ENCODE measurements around the gene NTM.

Gene NTM

GRCh38 chr11:132284048-132284447 lies 913.6 kb downstream of the NTM start:
- FAIRE-seq (no peak), DNase-seq (ENCODE audit: insufficient read length, low spot score) (no peak)
- TF ChIP-seq TAF1 (IDR thresholded peaks at IDR 0.05; ENCODE audit: low read depth, low read length) = no peak
- no peak for TF ChIP-seq PAX5 (IDR thresholded peaks at IDR 0.05; ENCODE audit: insufficient read depth, low read length, severe bottlenecking)
- TF ChIP-seq SPI1 (IDR thresholded peaks at IDR 0.05; ENCODE audit: low read depth, low read length) = no peak
- TF ChIP-seq POU2F2 (IDR thresholded peaks at IDR 0.05; ENCODE audit: low read depth, low read length) = no peak
- TF ChIP-seq POLR2AphosphoS5 (IDR thresholded peaks at IDR 0.05; ENCODE audit: low read depth, low read length) = no peak
- TF ChIP-seq POLR2A (IDR thresholded peaks at IDR 0.05; ENCODE audit: low read depth, low read length) = no peak

- DNase-seq (ENCODE audit: insufficient read length, low spot score) (no peak), FAIRE-seq (no peak)
- TF ChIP-seq PAX5 (IDR thresholded peaks at IDR 0.05; ENCODE audit: insufficient read depth, low read length, severe bottlenecking) = no peak
- TF ChIP-seq TAF1 (IDR thresholded peaks at IDR 0.05; ENCODE audit: low read depth, low read length) = no peak
- TF ChIP-seq SPI1 (IDR thresholded peaks at IDR 0.05; ENCODE audit: low read depth, low read length) = no peak
- TF ChIP-seq POU2F2 (IDR thresholded peaks at IDR 0.05; ENCODE audit: low read depth, low read length) = no peak
- TF ChIP-seq POLR2AphosphoS5 (IDR thresholded peaks at IDR 0.05; ENCODE audit: low read depth, low read length) = no peak
- no peak for TF ChIP-seq POLR2A (IDR thresholded peaks at IDR 0.05; ENCODE audit: low read depth, low read length)
Observed at GRCh38 chr11:132284611-132285010, 914.2 kb downstream of the NTM start.

GRCh38 chr11:132285631-132286030 lies 915.2 kb downstream of the NTM start:
- FAIRE-seq (no peak), DNase-seq (ENCODE audit: insufficient read length, low spot score) (no peak)
- TF ChIP-seq TAF1 (IDR thresholded peaks at IDR 0.05; ENCODE audit: low read depth, low read length) = no peak
- no peak for TF ChIP-seq PAX5 (IDR thresholded peaks at IDR 0.05; ENCODE audit: insufficient read depth, low read length, severe bottlenecking)
- TF ChIP-seq POLR2AphosphoS5 (IDR thresholded peaks at IDR 0.05; ENCODE audit: low read depth, low read length) = no peak
- no peak for TF ChIP-seq SPI1 (IDR thresholded peaks at IDR 0.05; ENCODE audit: low read depth, low read length)
- no peak for TF ChIP-seq POLR2A (IDR thresholded peaks at IDR 0.05; ENCODE audit: low read depth, low read length)
- no peak for TF ChIP-seq POU2F2 (IDR thresholded peaks at IDR 0.05; ENCODE audit: low read depth, low read length)

GRCh38 chr11:132286106-132286505 lies 915.7 kb downstream of the NTM start:
- TF ChIP-seq POLR2A (IDR thresholded peaks at IDR 0.05; ENCODE audit: low read depth, low read length) = no peak
- no peak for TF ChIP-seq POU2F2 (IDR thresholded peaks at IDR 0.05; ENCODE audit: low read depth, low read length)
- no peak for TF ChIP-seq SPI1 (IDR thresholded peaks at IDR 0.05; ENCODE audit: low read depth, low read length)
- TF ChIP-seq PAX5 (IDR thresholded peaks at IDR 0.05; ENCODE audit: insufficient read depth, low read length, severe bottlenecking) = no peak
- no peak for TF ChIP-seq TAF1 (IDR thresholded peaks at IDR 0.05; ENCODE audit: low read depth, low read length)
- no peak for TF ChIP-seq POLR2AphosphoS5 (IDR thresholded peaks at IDR 0.05; ENCODE audit: low read depth, low read length)
- no peak for DNase-seq (ENCODE audit: insufficient read length, low spot score)
- no peak for FAIRE-seq

- DNase-seq (ENCODE audit: insufficient read length, low spot score) (no peak), FAIRE-seq (no peak)
- TF ChIP-seq SPI1 (IDR thresholded peaks at IDR 0.05; ENCODE audit: low read depth, low read length) (no peak), POLR2AphosphoS5 (IDR thresholded peaks at IDR 0.05; ENCODE audit: low read depth, low read length) (no peak), POU2F2 (IDR thresholded peaks at IDR 0.05; ENCODE audit: low read depth, low read length) (no peak), PAX5 (IDR thresholded peaks at IDR 0.05; ENCODE audit: insufficient read depth, low read length, severe bottlenecking) (no peak)
Observed at GRCh38 chr11:132288036-132288435, 917.6 kb downstream of the NTM start.

GRCh38 chr11:132289590-132290256 lies 919.3 kb downstream of the NTM start:
- no peak for FAIRE-seq
- TF ChIP-seq TAF1 (IDR thresholded peaks at IDR 0.05; ENCODE audit: low read depth, low read length) (no peak), POLR2AphosphoS5 (IDR thresholded peaks at IDR 0.05; ENCODE audit: low read depth, low read length) (no peak), POU2F2 (IDR thresholded peaks at IDR 0.05; ENCODE audit: low read depth, low read length) (no peak), SPI1 (IDR thresholded peaks at IDR 0.05; ENCODE audit: low read depth, low read length) (no peak), PAX5 (IDR thresholded peaks at IDR 0.05; ENCODE audit: insufficient read depth, low read length, severe bottlenecking) (no peak), POLR2A (IDR thresholded peaks at IDR 0.05; ENCODE audit: low read depth, low read length) (no peak)
- DNase-seq (ENCODE audit: insufficient read length, low spot score) = no peak

GRCh38 chr11:132293586-132293985 lies 923.2 kb downstream of the NTM start:
- TF ChIP-seq POLR2A (IDR thresholded peaks at IDR 0.05; ENCODE audit: low read depth, low read length) = no peak
- no peak for TF ChIP-seq POU2F2 (IDR thresholded peaks at IDR 0.05; ENCODE audit: low read depth, low read length)
- TF ChIP-seq TAF1 (IDR thresholded peaks at IDR 0.05; ENCODE audit: low read depth, low read length) = no peak
- no peak for TF ChIP-seq SPI1 (IDR thresholded peaks at IDR 0.05; ENCODE audit: low read depth, low read length)
- no peak for TF ChIP-seq PAX5 (IDR thresholded peaks at IDR 0.05; ENCODE audit: insufficient read depth, low read length, severe bottlenecking)
- TF ChIP-seq POLR2AphosphoS5 (IDR thresholded peaks at IDR 0.05; ENCODE audit: low read depth, low read length) = no peak
- DNase-seq (ENCODE audit: insufficient read length, low spot score) (no peak), FAIRE-seq (no peak)

- TF ChIP-seq POLR2A (IDR thresholded peaks at IDR 0.05; ENCODE audit: low read depth, low read length) (no peak), SPI1 (IDR thresholded peaks at IDR 0.05; ENCODE audit: low read depth, low read length) (no peak), POU2F2 (IDR thresholded peaks at IDR 0.05; ENCODE audit: low read depth, low read length) (no peak), PAX5 (IDR thresholded peaks at IDR 0.05; ENCODE audit: insufficient read depth, low read length, severe bottlenecking) (no peak), TAF1 (IDR thresholded peaks at IDR 0.05; ENCODE audit: low read depth, low read length) (no peak), POLR2AphosphoS5 (IDR thresholded peaks at IDR 0.05; ENCODE audit: low read depth, low read length) (no peak)
- FAIRE-seq = no peak
- DNase-seq (ENCODE audit: insufficient read length, low spot score) = no peak
Observed at GRCh38 chr11:132296946-132297610, 926.7 kb downstream of the NTM start.

GRCh38 chr11:132298357-132298756 lies 927.9 kb downstream of the NTM start:
- DNase-seq (ENCODE audit: insufficient read length, low spot score) (no peak), FAIRE-seq (no peak)
- TF ChIP-seq POLR2AphosphoS5 (IDR thresholded peaks at IDR 0.05; ENCODE audit: low read depth, low read length) (no peak), SPI1 (IDR thresholded peaks at IDR 0.05; ENCODE audit: low read depth, low read length) (no peak), POU2F2 (IDR thresholded peaks at IDR 0.05; ENCODE audit: low read depth, low read length) (no peak), TAF1 (IDR thresholded peaks at IDR 0.05; ENCODE audit: low read depth, low read length) (no peak), PAX5 (IDR thresholded peaks at IDR 0.05; ENCODE audit: insufficient read depth, low read length, severe bottlenecking) (no peak), POLR2A (IDR thresholded peaks at IDR 0.05; ENCODE audit: low read depth, low read length) (no peak)

Data from GM12891 (cell line).